ENCODE data around the gene CCNB3. TPM values are rescaled to one million over a fixed set of nuclear protein-coding genes. Genes with fewer than 3 reads are reported as not detected.

CCNB3 gene
- total RNA-seq, 4 donors from 2014 or later, result 0.60 to 3.9 (median 2.1) TPM

- TF ChIP-seq EP300 (IDR thresholded peaks at IDR 0.05), result no peak
- TF ChIP-seq, protein P1, sequence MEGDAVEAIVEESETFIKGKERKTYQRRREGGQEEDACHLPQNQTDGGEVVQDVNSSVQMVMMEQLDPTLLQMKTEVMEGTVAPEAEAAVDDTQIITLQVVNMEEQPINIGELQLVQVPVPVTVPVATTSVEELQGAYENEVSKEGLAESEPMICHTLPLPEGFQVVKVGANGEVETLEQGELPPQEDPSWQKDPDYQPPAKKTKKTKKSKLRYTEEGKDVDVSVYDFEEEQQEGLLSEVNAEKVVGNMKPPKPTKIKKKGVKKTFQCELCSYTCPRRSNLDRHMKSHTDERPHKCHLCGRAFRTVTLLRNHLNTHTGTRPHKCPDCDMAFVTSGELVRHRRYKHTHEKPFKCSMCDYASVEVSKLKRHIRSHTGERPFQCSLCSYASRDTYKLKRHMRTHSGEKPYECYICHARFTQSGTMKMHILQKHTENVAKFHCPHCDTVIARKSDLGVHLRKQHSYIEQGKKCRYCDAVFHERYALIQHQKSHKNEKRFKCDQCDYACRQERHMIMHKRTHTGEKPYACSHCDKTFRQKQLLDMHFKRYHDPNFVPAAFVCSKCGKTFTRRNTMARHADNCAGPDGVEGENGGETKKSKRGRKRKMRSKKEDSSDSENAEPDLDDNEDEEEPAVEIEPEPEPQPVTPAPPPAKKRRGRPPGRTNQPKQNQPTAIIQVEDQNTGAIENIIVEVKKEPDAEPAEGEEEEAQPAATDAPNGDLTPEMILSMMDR (IDR thresholded peaks at IDR 0.05), result no peak
- TF ChIP-seq POLR2A (IDR thresholded peaks at IDR 0.05), result no peak
Observed at GRCh38 chrX:50183891-50184290, 20.7 kb upstream of the CCNB3 start.

GRCh38 chrX:50188859-50189600 is 15.5 kb upstream of the CCNB3 start:
- peak overlapping the region in 2 of 4 donors; percentile 30 to 33 for H3K27ac ChIP-seq
- WGBS, 2 donors, result 17 to 33% methylated on average over 8 to 9 of the region's 9 CpGs
- peaks cover 0 to 6% (median 0%) of the 10 kb centered on the region in 4 donors for H3K4me1 ChIP-seq
- TF ChIP-seq, protein P1 (IDR thresholded peaks at IDR 0.05), result no peak
- no peak for TF ChIP-seq EP300 (IDR thresholded peaks at IDR 0.05)
- H3K9me3 ChIP-seq, result no peaks in the 10 kb centered on the region
- no peaks in the 10 kb centered on the region for H3K36me3 ChIP-seq
- DNase-seq (ENCODE audit: low spot score in 2 of 2), result no peak
- H3K4me3 ChIP-seq, result no peak overlapping the region
- H3K27me3 ChIP-seq, result no peaks in the 10 kb centered on the region

More at GRCh38 chrX:50183891-50184290, 20.7 kb upstream of the CCNB3 start:
- no peak for DNase-seq (ENCODE audit: low spot score in 2 of 2)
- Histone ChIP-seq H3K27ac (no peak overlapping the region), H3K9me3 (no peaks in the 10 kb centered on the region), H3K4me1 (peaks cover 0 to 2% (median 0%) of the 10 kb centered on the region in 4 donors), H3K36me3 (no peaks in the 10 kb centered on the region), H3K27me3 (no peaks in the 10 kb centered on the region), H3K4me3 (no peak overlapping the region)
- 81 to 96% methylated on average over 3 of the region's 3 CpGs for WGBS, 2 donors

DNA sequence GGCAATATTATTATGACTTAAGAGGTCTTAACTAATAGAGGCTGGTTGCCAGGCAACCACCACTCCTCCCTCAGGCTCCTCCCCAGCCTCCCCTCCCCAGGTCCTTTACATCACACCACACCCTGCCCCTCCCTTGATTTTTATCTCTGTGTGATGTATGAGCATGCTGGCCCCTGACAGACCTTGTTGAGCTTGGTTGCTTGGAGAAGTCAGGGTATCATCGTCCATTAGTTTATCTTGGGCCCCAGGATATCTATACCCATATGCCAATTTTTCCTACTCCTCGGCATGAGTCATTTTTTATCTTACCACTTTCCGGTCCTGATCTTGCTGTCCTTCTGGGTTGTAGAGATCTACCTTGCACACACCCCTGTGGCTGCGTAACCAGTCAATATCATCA is 6.2 kb upstream of the CCNB3 start:
- TF ChIP-seq EP300 (IDR thresholded peaks at IDR 0.05), result no peak
- TF ChIP-seq, protein P1 (IDR thresholded peaks at IDR 0.05), result no peak
- no peak for TF ChIP-seq POLR2A (IDR thresholded peaks at IDR 0.05)
- Histone ChIP-seq H3K36me3 (no peaks in the 10 kb centered on the region), H3K4me1 (no peaks in the 10 kb centered on the region), H3K4me3 (no peak overlapping the region), H3K27me3 (peaks cover 0 to 12% of the 10 kb centered on the region in 2 donors), H3K9me3 (no peaks in the 10 kb centered on the region), H3K27ac (no peak overlapping the region)
- 74 to 94% methylated on average over 4 of the region's 4 CpGs for WGBS, 2 donors
- no peak for DNase-seq (ENCODE audit: low spot score in 2 of 2)

DNA sequence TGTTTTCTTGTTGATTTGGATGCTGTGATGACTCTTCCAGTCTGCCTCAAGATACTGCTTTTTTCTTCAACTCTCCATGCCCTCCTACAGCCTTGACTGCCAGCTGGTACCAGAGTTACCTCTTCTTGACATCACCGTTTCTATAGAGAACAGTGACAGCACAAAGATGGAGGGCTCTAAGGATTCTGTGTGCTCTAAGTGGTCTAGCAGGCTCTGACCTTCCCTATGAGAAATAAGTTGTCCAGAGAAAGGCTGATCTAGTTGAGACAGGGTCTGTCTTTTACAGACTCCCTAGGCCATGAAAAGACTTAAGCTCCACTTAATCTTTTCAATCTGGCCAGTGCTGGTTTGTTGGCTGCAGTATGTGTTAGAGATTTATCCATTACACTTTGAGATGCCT is 3.7 kb upstream of the CCNB3 start, which contains the start of gene AKAP4:
AKAP4 (minus strand) TSS at position 101 of the 400 bp plus-strand sequence. CDS start 118 bp downstream, outside the sequence.
- H3K36me3 ChIP-seq, result no peaks in the 10 kb centered on the region
- no peak for TF ChIP-seq POLR2A (IDR thresholded peaks at IDR 0.05)
- TF ChIP-seq EP300 (IDR thresholded peaks at IDR 0.05), result no peak
- TF ChIP-seq, protein P1 (IDR thresholded peaks at IDR 0.05), result no peak
- no peak for DNase-seq (ENCODE audit: low spot score in 2 of 2)
- peaks cover 0 to 4% (median 0%) of the 10 kb centered on the region in 4 donors for H3K4me1 ChIP-seq
- peaks cover 0 to 12% of the 10 kb centered on the region in 2 donors for H3K27me3 ChIP-seq
- H3K27ac ChIP-seq, result no peak within 1 kb of the TSS
- no peaks in the 10 kb centered on the region for H3K9me3 ChIP-seq
- WGBS, 2 donors, result 77 to 87% methylated on average over 1 of the region's 1 CpG
- H3K4me3 ChIP-seq, result no peak within 1 kb of the TSS

GRCh38 chrX:50202539-50202938 is 2.0 kb upstream of the CCNB3 start:
- TF ChIP-seq POLR2A (IDR thresholded peaks at IDR 0.05), result no peak
- no peak for TF ChIP-seq EP300 (IDR thresholded peaks at IDR 0.05)
- TF ChIP-seq, protein P1 (IDR thresholded peaks at IDR 0.05), result no peak
- no peaks in the 10 kb centered on the region for H3K36me3 ChIP-seq
- DNase-seq (ENCODE audit: low spot score in 2 of 2), result no peak
- H3K4me1 ChIP-seq, result peaks cover 0 to 4% (median 0%) of the 10 kb centered on the region in 4 donors
- H3K9me3 ChIP-seq, result no peaks in the 10 kb centered on the region
- WGBS, 2 donors, result 62 to 72% methylated on average over 3 of the region's 3 CpGs
- no peak overlapping the region for H3K27ac ChIP-seq
- peaks cover 0 to 5% of the 10 kb centered on the region in 2 donors for H3K27me3 ChIP-seq
- no peak overlapping the region for H3K4me3 ChIP-seq
